Stimulated activated CD4-positive, alpha-beta T cell treated with anti-CD3 and anti-CD28 coated beads, Interleukin-2, amount 100 ng/mL, for 48 hours (primary cell): ENCODE measurements around the gene FHOD1.

Experiments
- DNase-seq, 2 donors: peaks; one replicate each; pipeline ENCODE4 v3.0.0-alpha.2; 2020

The FHOD1 gene

DNA sequence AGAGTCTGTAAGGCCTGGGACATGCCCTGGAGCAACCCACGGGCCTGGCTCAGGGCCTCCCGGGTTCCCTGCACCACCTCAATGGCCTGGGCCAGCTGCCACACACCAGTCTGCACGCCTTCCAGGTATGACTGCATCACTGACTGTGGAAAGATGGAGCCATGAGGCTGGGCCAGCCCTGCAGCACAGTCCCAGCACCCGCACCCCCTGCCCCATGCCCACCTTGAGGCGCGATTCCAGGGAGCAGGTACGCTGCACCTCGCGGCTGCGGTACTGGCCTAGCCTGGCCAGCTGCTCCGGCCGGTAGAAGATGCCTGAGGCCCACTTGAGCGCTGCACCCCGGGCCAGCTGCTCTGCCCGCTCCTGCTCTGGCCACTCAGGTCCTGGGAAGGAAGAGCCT, 58.5 kb downstream of the FHOD1 start:
- no peak for DNase-seq

DNA sequence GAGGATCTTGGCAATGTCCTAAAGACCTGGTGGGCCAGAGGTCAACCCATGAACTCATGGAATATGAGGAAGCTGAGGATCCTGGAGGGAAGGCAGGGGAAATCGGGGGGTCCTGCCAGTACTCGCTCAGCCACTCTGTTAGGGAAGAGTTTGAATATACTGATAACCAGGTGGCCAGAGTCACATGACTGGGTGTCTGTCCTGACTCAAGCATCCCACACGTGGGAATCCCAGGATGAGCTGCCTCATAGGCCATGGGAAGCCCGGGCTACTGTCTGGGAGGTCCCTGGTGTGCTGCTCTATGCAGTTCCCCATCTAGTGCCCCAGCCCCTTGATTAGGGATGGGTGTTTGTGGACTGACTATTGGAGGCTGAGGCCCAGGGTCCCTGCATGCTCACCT, 59.0 kb downstream of the FHOD1 start:
- no peak for DNase-seq

- DNase-seq, result no peak
Observed at GRCh38 chr16:67187175-67187890, 59.9 kb downstream of the FHOD1 start.

- DNase-seq, result no peak
Observed at GRCh38 chr16:67186550-67186950, 60.7 kb downstream of the FHOD1 start.

GRCh38 chr16:67185651-67186134, 61.6 kb downstream of the FHOD1 start:
- no peak for DNase-seq

DNA sequence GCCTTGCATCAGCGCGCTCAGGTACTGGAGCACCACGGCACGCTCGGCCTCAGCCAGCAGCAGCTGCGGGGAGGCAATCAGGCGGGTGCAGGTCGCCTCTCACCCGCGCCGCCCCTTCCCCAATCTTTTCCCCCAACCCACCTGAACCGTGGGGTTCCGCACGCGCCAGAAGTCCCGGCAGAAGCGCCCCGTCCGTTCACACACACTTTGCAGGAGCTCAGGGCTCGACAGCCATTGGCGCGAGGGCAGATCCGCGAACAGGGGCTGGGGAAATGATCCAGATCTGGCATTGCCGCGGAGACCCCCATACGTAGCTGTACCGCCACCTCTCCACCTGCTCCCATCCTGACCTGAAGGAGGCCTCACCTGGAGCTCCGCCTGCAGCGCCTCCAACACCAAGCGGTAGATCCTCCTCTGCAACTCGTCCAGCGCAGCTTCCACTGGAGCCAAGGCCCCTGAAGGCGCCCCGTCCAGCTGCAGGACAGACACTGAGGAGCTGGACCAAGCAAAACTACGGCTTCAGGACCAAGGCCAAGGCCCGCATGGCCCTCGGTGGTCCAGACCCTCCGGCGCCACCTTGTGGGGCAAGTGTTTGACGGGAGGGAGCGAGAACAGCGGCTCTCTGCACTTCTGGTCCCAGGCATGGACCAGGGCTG, 62.2 kb downstream of the FHOD1 start:
- peak; percentile 88 to 89 for DNase-seq

DNA sequence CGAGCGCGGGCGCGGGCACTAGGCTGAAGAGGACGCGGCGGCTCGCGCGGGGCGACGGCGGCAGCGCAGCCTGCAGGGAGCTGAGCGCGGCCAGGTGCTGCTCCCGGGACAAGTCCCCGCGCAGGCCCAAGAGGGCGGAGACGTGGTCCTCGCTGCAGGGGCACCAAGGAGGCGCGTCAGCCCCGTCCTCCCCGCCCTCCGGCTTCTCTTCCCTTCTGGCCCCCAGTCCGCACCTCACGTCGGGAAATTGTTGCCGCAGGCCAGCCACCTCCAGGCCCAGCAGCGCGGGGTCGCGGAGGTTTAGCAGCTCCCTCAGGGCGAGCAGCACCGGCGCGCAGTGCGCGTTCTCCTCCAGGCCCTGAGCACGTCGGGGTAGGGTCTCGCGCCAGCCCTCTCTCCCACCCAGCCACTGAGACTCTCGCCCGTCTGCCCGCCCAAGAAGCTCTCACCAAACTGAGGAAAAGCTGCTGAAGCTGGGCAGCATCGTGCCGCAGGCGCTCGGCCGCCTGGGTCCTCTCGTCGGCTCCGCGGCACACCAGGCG, 62.8 kb downstream of the FHOD1 start:
- DNase-seq, result no peak

DNA sequence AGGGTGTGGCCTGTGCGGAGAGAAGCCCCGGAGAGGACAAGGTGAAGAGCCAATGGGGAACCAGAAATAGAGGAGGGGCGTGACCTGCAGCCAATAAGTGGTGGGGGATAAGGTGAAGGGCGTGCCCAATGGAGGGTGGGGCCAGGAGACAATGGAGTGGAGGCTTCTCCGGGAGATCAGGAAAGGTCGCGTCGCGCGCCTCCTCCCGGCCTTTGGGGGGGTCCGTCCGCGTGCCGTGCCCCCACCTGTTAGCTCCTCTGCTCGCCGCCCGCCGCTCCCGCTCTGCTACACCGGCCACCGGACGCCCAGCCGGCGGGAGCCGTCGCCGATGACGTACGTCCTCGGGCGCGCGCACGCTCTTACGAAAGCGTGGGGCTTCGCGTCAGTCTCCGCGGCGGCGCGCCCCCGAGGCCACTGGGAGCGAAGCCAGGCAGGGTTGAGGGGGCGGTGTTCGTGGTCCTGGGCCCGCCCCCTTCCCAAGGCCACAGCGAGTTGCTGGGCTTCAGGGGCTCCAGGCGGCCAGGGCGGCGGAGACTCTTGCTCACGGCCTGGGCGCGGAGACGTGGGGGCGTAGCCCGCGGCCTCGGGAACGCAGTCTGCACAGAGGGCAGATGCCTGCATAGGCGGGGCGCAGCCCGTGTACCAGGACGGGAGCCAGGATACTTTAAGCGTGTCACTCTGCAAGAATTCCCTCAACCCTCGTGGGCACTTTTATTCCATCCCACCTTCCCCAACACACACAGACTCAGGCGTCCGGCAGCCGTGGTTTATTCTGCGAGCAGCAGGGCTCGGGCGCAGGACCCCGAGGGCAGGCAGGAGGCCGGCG, 63.4 kb downstream of the FHOD1 start, which contains the start of gene MATCAP1:
MATCAP1 (minus strand) TSS at position 337 of the 826 bp plus-strand sequence. CDS start 3,353 bp downstream, outside the sequence.
- peak; percentile 84 to 88 for DNase-seq

DNA sequence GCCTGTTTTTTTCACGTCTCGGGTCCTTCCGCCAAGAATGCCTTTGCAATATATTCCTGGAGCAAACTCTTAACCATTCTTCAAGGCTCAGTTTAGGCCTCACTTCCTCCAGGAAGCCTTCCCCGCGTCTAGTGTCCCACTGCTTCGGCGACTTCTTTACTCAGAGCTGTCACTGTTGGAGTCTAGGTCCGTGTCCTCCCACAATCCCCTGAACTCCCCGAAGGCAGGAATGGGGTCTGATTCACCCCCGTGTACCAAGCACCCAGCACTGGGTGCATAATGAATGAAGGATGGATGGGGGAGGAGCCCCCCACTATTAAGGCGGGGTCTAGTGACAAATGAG, 64.0 kb downstream of the FHOD1 start:
- DNase-seq, result no peak

GRCh38 chr16:67182288-67182687, 65.0 kb downstream of the FHOD1 start:
- no peak for DNase-seq

DNA sequence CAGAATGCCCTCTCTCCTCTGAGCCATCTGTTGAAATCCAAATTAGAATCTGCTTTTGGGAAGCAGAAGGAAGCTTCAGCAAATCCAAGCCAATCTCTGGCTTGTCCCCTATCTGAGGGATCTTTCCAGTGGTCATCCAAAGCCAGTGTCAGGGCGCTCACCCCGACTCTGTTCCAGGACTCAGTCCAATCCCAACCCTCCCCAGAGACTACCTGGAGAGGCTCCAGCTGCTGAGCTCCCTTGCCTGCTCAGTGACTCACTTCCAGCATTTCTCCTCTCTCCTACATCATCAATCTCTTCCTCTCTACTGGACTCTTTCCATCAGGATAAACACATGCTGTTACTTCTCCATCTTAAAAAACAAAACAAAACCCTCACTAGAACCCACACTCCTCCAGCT, 65.9 kb downstream of the FHOD1 start:
- no peak for DNase-seq

- no peak for DNase-seq
Observed at GRCh38 chr16:67180166-67180565, 67.1 kb downstream of the FHOD1 start.

GRCh38 chr16:67179421-67180080, 67.7 kb downstream of the FHOD1 start:
- no peak for DNase-seq
